ENCODE data around the gene EIF3M. TPM values are rescaled to one million over a fixed set of nuclear protein-coding genes. Genes with fewer than 3 reads are reported as not detected.
"Not testable (repeated sequence)": the region's sequence is repeated elsewhere in the genome, so short reads cannot be mapped to it uniquely, and the experiment has no call there.

EIF3M gene
- total RNA-seq, 4 donors from 2014 or later, result 196 to 469 (median 294) TPM

GRCh38 chr11:32597921-32598320 is 14.3 kb downstream of the EIF3M start:
- intact Hi-C loops (cut with DNase I), result no loop called here
- no peaks in the 10 kb centered on the region for H3K9me3 ChIP-seq
- H3K27me3 ChIP-seq, result no peaks in the 10 kb centered on the region
- DNase-seq (ENCODE audit: extremely low spot score), result no peak
- no peak overlapping the region for H3K4me3 ChIP-seq
- 90% methylated on average over 1 of the region's 1 CpG for WGBS
- peaks cover 0 to 6% (median 2%) of the 10 kb centered on the region in 4 donors for H3K4me1 ChIP-seq
- H3K36me3 ChIP-seq, result peaks cover 51 to 81% (median 68%) of the 10 kb centered on the region in 4 donors
- H3K27ac ChIP-seq (replicated peaks in 1 of 4), result no peak overlapping the region
- TF ChIP-seq POLR2AphosphoS5 (IDR thresholded peaks at IDR 0.05) (no peak), CTCF (IDR thresholded peaks at IDR 0.05) (no peak), EP300 (IDR thresholded peaks at IDR 0.05) (no peak), POLR2A (IDR thresholded peaks at IDR 0.05; ENCODE audit: low read depth) (no peak)

- intact Hi-C loops (cut with DNase I), result no loop called here
- 39% methylated on average over 4 of the region's 4 CpGs for WGBS
- peaks cover 20 to 63% (median 44%) of the 10 kb centered on the region in 4 donors for H3K36me3 ChIP-seq
- H3K4me3 ChIP-seq, result no peak overlapping the region
- DNase-seq (ENCODE audit: extremely low spot score), result no peak
- peak overlapping the region in 1 of 4 donors; percentile 15 for H3K27ac ChIP-seq (replicated peaks in 1 of 4)
- H3K9me3 ChIP-seq, result no peaks in the 10 kb centered on the region
- TF ChIP-seq POLR2A (IDR thresholded peaks at IDR 0.05; ENCODE audit: low read depth), result no peak
- TF ChIP-seq EP300 (IDR thresholded peaks at IDR 0.05), result no peak
- no peak for TF ChIP-seq POLR2AphosphoS5 (IDR thresholded peaks at IDR 0.05)
- TF ChIP-seq CTCF (IDR thresholded peaks at IDR 0.05), result no peak
- peaks cover 0 to 9% (median 4%) of the 10 kb centered on the region in 4 donors for H3K4me1 ChIP-seq
- H3K27me3 ChIP-seq, result no peaks in the 10 kb centered on the region
Observed at GRCh38 chr11:32602657-32603415, 19.2 kb downstream of the EIF3M start.

GRCh38 chr11:32606220-32606619 is 22.6 kb downstream of the EIF3M start:
- Histone ChIP-seq H3K36me3 (peaks cover 16 to 48% (median 30%) of the 10 kb centered on the region in 4 donors), H3K4me3 (no peak overlapping the region)

GRCh38 chr11:32608826-32609225 is 25.2 kb downstream of the EIF3M start:
- H3K27me3 ChIP-seq; H3K27ac ChIP-seq (replicated peaks in 1 of 4); H3K9me3 ChIP-seq; H3K4me1 ChIP-seq; H3K4me3 ChIP-seq; intact Hi-C loops (cut with DNase I); DNase-seq (ENCODE audit: extremely low spot score): not testable (repeated sequence)
- WGBS, result 98% methylated on average over 4 of the region's 4 CpGs
- H3K36me3 ChIP-seq, result peaks cover 0 to 26% (median 16%) of the 10 kb centered on the region in 4 donors

More at GRCh38 chr11:32606220-32606619, 22.6 kb downstream of the EIF3M start:
- DNase-seq (ENCODE audit: extremely low spot score), result no peak
- Histone ChIP-seq H3K4me1 (peaks cover 0 to 9% (median 4%) of the 10 kb centered on the region in 4 donors), H3K27me3 (no peaks in the 10 kb centered on the region), H3K27ac (replicated peaks in 1 of 4) (no peak overlapping the region), H3K9me3 (no peaks in the 10 kb centered on the region)
- intact Hi-C loops (cut with DNase I), result no loop called here
- TF ChIP-seq CTCF (IDR thresholded peaks at IDR 0.05) (no peak), POLR2A (IDR thresholded peaks at IDR 0.05; ENCODE audit: low read depth) (no peak), POLR2AphosphoS5 (IDR thresholded peaks at IDR 0.05) (no peak), EP300 (IDR thresholded peaks at IDR 0.05) (no peak)

GRCh38 chr11:32610797-32611352 is 27.2 kb downstream of the EIF3M start:
- TF ChIP-seq CTCF (IDR thresholded peaks at IDR 0.05) (no peak), POLR2AphosphoS5 (IDR thresholded peaks at IDR 0.05) (no peak), POLR2A (IDR thresholded peaks at IDR 0.05; ENCODE audit: low read depth) (no peak), EP300 (IDR thresholded peaks at IDR 0.05) (no peak)
- WGBS, result 74% methylated on average over 3 of the region's 3 CpGs
- Histone ChIP-seq H3K36me3 (peaks cover 0 to 6% (median 0%) of the 10 kb centered on the region in 4 donors), H3K27ac (replicated peaks in 1 of 4) (no peak overlapping the region), H3K9me3 (no peaks in the 10 kb centered on the region), H3K4me1 (no peaks in the 10 kb centered on the region), H3K4me3 (no peak overlapping the region), H3K27me3 (no peaks in the 10 kb centered on the region)
- intact Hi-C loops (cut with DNase I), result no loop called here
- no peak for DNase-seq (ENCODE audit: extremely low spot score)
